SW 1271 (cell line): Measurements from ENCODE around the gene CEBPA.

Source experiments
- DNase-seq, 2 experiments: peaks; one replicate each; lab custom pipeline; 2025; lab: John Stamatoyannopoulos, UW

The CEBPA gene

GRCh38 chr19:33287438-33287837 lies 14.9 kb downstream of the CEBPA start:
- no peak for DNase-seq

- no peak for DNase-seq
Measured at GRCh38 chr19:33286899-33287298, 15.4 kb downstream of the CEBPA start.

GRCh38 chr19:33285441-33285927 lies 16.9 kb downstream of the CEBPA start:
- no peak for DNase-seq

- no peak for DNase-seq
Measured at GRCh38 chr19:33284756-33285155, 17.6 kb downstream of the CEBPA start.

- DNase-seq, result no peak
Measured at GRCh38 chr19:33284146-33284643, 18.1 kb downstream of the CEBPA start.

GRCh38 chr19:33283589-33283988 lies 18.7 kb downstream of the CEBPA start:
- DNase-seq, result no peak

- DNase-seq, result no peak
Measured at GRCh38 chr19:33282036-33282671, 20.2 kb downstream of the CEBPA start.

GRCh38 chr19:33281296-33281926 lies 20.9 kb downstream of the CEBPA start:
- no peak for DNase-seq

GRCh38 chr19:33280351-33280921 lies 21.9 kb downstream of the CEBPA start:
- no peak for DNase-seq

GRCh38 chr19:33279430-33280350 lies 22.6 kb downstream of the CEBPA start:
- DNase-seq, result no peak

GRCh38 chr19:33278403-33279269 lies 23.7 kb downstream of the CEBPA start:
- DNase-seq, result no peak

GRCh38 chr19:33278023-33278402 lies 24.3 kb downstream of the CEBPA start:
- no peak for DNase-seq

GRCh38 chr19:33277434-33277833 lies 24.9 kb downstream of the CEBPA start:
- no peak for DNase-seq

- DNase-seq, result no peak
Measured at GRCh38 chr19:33275933-33276619, 26.3 kb downstream of the CEBPA start.

- no peak for DNase-seq
Measured at GRCh38 chr19:33275559-33275932, 26.8 kb downstream of the CEBPA start.

- DNase-seq, result no peak
Measured at GRCh38 chr19:33274663-33275558, 27.4 kb downstream of the CEBPA start.

- DNase-seq, result no peak
Measured at GRCh38 chr19:33273881-33274662, 28.3 kb downstream of the CEBPA start.

GRCh38 chr19:33273065-33273736 lies 29.1 kb downstream of the CEBPA start:
- DNase-seq, result no peak
